ENCODE measurements around the gene PTEN.
"Not testable (repeated sequence)": the region's sequence is repeated elsewhere in the genome, so short reads cannot be mapped to it uniquely, and the experiment has no call there.

Gene PTEN

GRCh38 chr10:87872828-87873227, 9.4 kb downstream of the PTEN start:
- no peak for DNase-seq (ENCODE audit: low read depth)

- DNase-seq (ENCODE audit: low read depth): no peak
Observed at GRCh38 chr10:87873656-87874055, 10.2 kb downstream of the PTEN start.

GRCh38 chr10:87875929-87876571, 12.6 kb downstream of the PTEN start:
- DNase-seq (ENCODE audit: low read depth): no peak

- no peak for DNase-seq (ENCODE audit: low read depth)
Observed at GRCh38 chr10:87878664-87879459, 15.4 kb downstream of the PTEN start.

- no peak for DNase-seq (ENCODE audit: low read depth)
Observed at GRCh38 chr10:87880336-87880735, 16.9 kb downstream of the PTEN start.

GRCh38 chr10:87881373-87882059, 18.1 kb downstream of the PTEN start:
- not testable (repeated sequence) for DNase-seq (ENCODE audit: low read depth)

GRCh38 chr10:87882555-87883294, 19.3 kb downstream of the PTEN start:
- no peak for DNase-seq (ENCODE audit: low read depth)

- DNase-seq (ENCODE audit: low read depth): no peak
Observed at GRCh38 chr10:87886635-87887034, 23.2 kb downstream of the PTEN start.

- no peak for DNase-seq (ENCODE audit: low read depth)
Observed at GRCh38 chr10:87887146-87887545, 23.7 kb downstream of the PTEN start.

GRCh38 chr10:87887548-87888289, 24.3 kb downstream of the PTEN start:
- DNase-seq (ENCODE audit: low read depth): no peak

GRCh38 chr10:87895430-87895829, 32.0 kb downstream of the PTEN start:
- DNase-seq (ENCODE audit: low read depth): no peak

GRCh38 chr10:87896216-87896615, 32.8 kb downstream of the PTEN start:
- no peak for DNase-seq (ENCODE audit: low read depth)

- not testable (repeated sequence) for DNase-seq (ENCODE audit: low read depth)
Observed at GRCh38 chr10:87897957-87898356, 34.5 kb downstream of the PTEN start.

GRCh38 chr10:87903396-87903795, 40.0 kb downstream of the PTEN start:
- not testable (repeated sequence) for DNase-seq (ENCODE audit: low read depth)

GRCh38 chr10:87913156-87913921, 49.9 kb downstream of the PTEN start:
- no peak for DNase-seq (ENCODE audit: low read depth)

GRCh38 chr10:87915406-87915805, 52.0 kb downstream of the PTEN start:
- DNase-seq (ENCODE audit: low read depth): no peak

GRCh38 chr10:87915989-87916388, 52.6 kb downstream of the PTEN start:
- no peak for DNase-seq (ENCODE audit: low read depth)

GRCh38 chr10:87916515-87916914, 53.1 kb downstream of the PTEN start:
- DNase-seq (ENCODE audit: low read depth): no peak

- DNase-seq (ENCODE audit: low read depth): no peak
Observed at GRCh38 chr10:87918254-87918859, 54.9 kb downstream of the PTEN start.

GRCh38 chr10:87920538-87920937, 57.1 kb downstream of the PTEN start:
- DNase-seq (ENCODE audit: low read depth): no peak
